GM12891 (cell line): Measurements from ENCODE around the gene CBFB.

Experiments used
- DNase-seq: peaks from one replicate; pipeline ENCODE4 v3.0.0; 2011; ENCODE audit warnings: low spot score; ENCODE audit not compliant: insufficient read length
- FAIRE-seq: peaks from 2 replicates; lab custom pipeline; 2011; peaks lifted over from hg19 to GRCh38; lab: Jason Lieb, UNC
- PAX5 ChIP-seq: IDR thresholded peaks from 2 replicates; pipeline ENCODE4 v1.6.1; 2011; ENCODE audit warnings: low read length, moderate library complexity, mild to moderate bottlenecking; ENCODE audit not compliant: insufficient read depth, severe bottlenecking
- POLR2A ChIP-seq: IDR thresholded peaks from 2 replicates; pipeline ENCODE4 v1.6.1; 2011; ENCODE audit warnings: low read depth, low read length, control low read depth
- POLR2AphosphoS5 ChIP-seq: IDR thresholded peaks from 2 replicates; pipeline ENCODE4 v1.6.1; 2011; ENCODE audit warnings: low read depth, low read length, control low read depth
- POU2F2 ChIP-seq: IDR thresholded peaks from 2 replicates; pipeline ENCODE4 v1.6.1; 2011; ENCODE audit warnings: low read depth, mild to moderate bottlenecking, control low read depth, low read length, moderate library complexity
- SPI1 ChIP-seq: IDR thresholded peaks from 2 replicates; pipeline ENCODE4 v1.6.1; 2011; ENCODE audit warnings: low read depth, low read length, control low read depth
- TAF1 ChIP-seq: IDR thresholded peaks from 2 replicates; pipeline ENCODE4 v1.6.1; 2011; ENCODE audit warnings: low read depth, low read length, control low read depth

The CBFB gene

DNA sequence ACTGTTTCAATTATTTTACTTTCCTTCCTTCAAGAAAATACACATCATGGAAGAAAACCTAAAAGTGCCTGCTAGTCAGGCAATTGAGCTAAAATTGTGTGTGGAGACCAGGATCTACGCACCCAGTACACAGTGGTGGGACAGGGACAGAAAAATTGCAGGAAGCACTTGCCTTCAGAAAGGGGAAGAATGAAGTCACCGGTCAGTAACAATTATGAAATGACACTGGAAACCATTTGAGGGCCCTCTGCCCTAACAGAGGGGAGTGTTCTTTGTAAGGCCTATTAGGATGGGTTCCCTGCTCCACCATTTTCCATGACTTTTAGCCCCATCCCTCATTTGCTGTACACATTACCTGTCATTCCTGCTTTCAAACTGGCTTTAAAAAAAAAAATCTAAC is 76.3 kb downstream of the CBFB start:
- FAIRE-seq (no peak), DNase-seq (no peak)
- no peak for TF ChIP-seq PAX5
- no peak for TF ChIP-seq SPI1
- no peak for TF ChIP-seq TAF1
- TF ChIP-seq POLR2AphosphoS5, result no peak
- no peak for TF ChIP-seq POLR2A
- TF ChIP-seq POU2F2, result no peak

DNA sequence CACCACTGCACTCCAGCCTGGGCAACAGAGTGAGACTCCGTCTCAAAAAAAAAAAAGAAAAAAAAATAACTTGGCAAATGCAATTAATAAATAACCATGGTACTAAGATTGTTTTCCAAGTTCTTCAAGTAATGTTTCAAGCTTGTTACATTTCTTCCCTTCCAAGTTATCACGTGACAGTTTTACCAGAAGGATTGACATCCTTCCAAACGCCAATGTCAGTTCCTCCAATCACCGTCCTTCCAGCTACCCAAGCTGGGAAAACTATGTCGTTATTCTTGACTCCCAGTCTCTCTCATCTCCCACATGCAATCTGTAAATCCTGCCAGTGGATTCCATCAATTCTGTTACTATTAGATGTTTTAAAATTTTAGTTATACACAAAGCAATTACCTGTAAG is 76.9 kb downstream of the CBFB start:
- DNase-seq (no peak), FAIRE-seq (no peak)
- no peak for TF ChIP-seq PAX5
- no peak for TF ChIP-seq POLR2AphosphoS5
- TF ChIP-seq SPI1, result no peak
- TF ChIP-seq TAF1, result no peak
- TF ChIP-seq POU2F2, result no peak
- no peak for TF ChIP-seq POLR2A

DNA sequence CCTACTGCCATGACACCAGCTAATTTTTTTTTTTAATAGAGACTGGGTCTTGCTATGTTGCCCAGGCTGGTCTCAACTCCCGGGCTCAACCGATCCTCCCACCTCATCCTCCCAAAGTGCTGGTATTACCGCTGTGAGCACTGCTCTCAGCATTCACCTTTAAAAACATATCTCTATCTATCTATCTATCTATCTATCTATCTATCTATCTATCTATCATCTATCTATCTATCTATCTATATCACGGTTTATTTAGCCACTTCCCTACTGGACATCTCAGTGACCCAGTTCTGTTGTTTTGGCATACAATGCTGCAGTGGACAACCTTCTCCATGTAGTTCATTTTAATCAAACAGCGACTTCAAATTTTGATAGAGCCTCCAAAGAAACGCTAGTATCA is 79.5 kb downstream of the CBFB start:
- DNase-seq (no peak), FAIRE-seq (no peak)
- no peak for TF ChIP-seq SPI1

DNA sequence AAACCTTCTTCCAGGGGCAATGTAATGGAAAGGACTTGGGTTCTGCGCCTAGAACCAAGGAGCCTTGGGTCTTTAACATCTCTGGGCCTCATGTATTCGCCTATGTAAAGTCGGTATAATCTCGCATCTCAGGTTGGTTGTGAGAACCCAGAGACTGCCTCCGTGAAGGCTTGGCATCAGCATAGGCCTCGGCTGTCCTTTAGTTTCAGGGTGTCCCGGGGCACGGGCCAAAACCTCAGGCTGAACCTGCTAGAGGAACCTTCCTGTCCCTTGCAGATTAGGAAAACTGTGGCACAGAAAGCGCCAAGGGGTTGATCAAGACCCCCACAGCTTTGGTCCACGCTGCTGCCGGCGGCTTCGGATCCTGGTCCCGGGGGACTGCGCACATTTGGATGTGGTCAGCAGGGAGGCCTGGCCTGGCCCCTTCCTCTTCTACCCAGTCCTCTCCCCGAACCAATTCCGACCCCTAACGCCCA is 80.0 kb downstream of the CBFB start:
- no peak for DNase-seq
- no peak for FAIRE-seq
- TF ChIP-seq SPI1, result no peak
- TF ChIP-seq TAF1, result no peak
- TF ChIP-seq PAX5, result no peak
- TF ChIP-seq POU2F2, result no peak
- no peak for TF ChIP-seq POLR2A
- no peak for TF ChIP-seq POLR2AphosphoS5

DNA sequence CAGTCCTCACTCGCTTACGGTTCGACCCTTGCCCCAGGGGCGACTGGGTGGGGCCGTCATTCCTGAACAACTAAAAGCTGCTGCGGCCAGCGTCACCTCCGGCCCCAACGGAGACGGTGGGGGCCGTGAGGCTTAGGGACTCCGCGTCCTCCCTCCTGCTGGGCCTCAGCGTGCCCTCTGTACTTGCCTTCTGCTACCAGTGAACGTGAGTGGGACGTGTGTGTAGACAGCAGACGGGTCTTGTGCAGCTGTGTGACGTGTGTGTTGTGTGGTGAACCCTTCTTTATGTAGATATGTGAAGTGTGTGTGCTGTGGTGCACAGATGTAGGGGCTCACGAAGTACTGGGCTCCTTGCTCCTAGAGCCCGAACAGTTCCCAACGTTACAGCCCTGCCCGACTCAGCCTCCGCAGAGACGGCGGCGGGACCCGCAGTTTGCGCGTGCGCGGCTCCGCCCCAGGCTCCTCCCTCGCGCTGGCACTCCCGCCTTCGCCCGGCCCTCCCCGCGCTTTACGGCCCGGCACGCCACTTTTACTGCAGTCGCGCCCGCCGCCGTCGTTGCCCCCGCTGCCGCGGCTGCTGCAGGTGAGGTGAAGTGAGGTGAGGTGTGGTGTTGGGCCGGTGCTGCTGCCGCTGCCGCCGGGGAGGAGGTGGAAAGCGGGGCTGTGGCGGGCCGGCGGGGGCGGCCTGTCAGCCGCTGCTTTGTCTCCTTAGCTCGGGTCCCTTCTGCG is 80.6 kb downstream of the CBFB start, which contains the start of gene PHAF1:
Gene PHAF1, plus strand, starts transcription at position 535 of the 729 bp plus-strand sequence. CDS start 235 bp downstream, outside the sequence.
- peak; percentile 98 for DNase-seq
- FAIRE-seq, result peak; percentile 98
- TF ChIP-seq POU2F2 (0 out of 2 replicates have a peak, but pooled peaks have one; percentile 39), PAX5 (no peak), SPI1 (no peak), POLR2A (no peak)

DNA sequence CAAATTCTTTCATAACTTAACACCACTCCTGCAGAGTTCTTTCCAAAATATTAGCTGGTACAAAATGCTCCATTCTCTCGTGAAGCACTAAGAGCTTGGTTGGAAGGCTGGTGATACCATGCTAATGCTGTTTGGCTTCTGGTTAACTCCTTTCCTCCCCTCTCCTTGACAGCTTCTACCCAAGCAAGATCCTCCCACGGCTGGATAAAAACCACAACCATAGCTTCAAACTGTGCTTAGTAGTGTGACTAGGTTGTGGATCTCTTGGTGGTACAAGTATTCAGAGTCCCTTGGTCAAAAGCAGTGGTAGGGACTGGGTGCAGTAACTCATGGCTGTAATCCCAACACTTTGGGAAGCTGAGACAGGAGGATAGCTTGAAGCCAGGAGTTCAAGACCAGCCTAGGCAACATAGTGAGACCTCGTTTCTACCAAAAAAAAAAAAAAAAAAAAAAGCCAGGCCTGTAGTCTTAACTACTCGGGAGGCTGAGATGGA is 83.0 kb downstream of the CBFB start:
- FAIRE-seq (no peak), DNase-seq (no peak)
- TF ChIP-seq TAF1, result no peak

DNA sequence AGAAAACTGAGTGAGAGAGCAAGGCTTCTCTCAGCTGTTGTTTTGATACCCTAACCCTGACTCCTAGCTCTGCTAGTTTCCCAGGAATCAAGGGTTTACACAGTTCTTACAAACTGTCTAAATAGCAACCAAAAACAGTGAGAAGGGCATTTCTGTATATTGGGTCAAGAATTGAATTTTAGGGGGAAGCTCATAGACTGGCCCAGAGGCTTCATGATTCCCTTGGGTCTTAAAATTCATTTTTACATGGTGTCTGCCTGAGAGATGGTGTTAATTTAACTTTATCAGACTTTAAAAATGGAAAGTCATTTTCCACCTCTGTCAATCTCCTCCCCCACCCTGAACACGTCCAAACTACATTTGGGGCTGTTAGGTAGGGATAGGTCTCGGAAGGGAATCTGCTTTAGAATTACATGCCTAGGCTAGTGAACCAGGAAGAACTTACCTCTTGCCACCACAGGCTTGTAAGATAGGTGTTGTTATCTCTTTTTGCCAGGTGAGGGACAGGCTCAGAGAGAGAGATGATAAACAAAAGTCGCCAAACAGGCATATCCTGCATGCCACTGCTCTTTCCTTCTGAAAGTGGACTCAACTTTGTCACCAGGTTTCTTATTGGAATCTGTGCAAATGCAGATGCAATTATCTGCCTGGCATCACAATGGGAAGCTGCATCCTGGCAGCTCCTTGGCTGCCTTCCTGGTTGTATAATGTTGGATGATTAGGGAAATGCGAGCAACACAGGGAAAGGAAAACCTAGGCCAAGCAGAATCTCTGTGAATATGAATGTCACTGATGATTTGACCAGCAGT is 83.8 kb downstream of the CBFB start:
- no peak for FAIRE-seq

DNA sequence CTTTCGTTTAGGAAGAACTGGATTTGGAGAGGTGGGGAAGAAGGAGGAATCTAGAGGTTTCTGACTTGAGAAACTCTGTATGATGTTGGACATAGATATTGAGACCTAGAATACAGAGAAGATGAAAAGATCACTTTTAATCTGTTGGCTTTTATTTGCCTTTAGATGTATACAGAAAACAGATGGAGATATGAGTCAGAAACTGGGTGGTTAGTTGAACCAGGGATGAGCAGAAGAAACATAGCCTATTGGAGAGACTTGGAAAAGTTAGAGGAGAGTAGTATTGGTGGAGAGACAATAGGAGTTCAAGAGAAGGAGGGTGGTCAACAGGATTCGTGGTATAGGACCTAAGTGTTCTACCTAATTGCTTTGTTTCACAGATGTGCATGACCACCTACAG is 85.8 kb downstream of the CBFB start:
- FAIRE-seq (no peak), DNase-seq (no peak)
- TF ChIP-seq POU2F2 (no peak), POLR2A (no peak), POLR2AphosphoS5 (no peak), TAF1 (no peak)

More for the DNA sequence above, 83.8 kb downstream of the CBFB start:
- TF ChIP-seq POU2F2 (no peak), POLR2A (no peak), PAX5 (no peak), SPI1 (no peak), POLR2AphosphoS5 (no peak), TAF1 (no peak)
- DNase-seq, result no peak

DNA sequence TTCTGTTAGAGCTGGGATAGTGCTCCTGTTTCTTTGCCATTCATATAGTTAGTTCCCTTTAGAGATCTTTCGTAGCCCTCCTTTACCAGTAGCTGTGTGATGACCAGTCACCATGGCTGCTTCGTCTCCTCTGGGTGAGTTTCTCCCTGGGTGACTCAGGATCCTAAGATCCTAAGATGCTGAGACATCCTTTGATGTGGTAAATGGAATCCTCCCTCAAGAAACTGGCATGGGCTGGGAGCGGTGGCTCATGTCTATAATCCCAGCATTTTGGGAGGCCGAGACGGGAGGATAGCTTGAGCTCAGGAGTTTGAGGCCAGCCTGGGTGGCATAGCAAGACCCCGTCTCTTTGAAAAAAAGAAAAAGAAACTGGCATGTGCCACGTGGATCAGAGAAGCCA is 86.7 kb downstream of the CBFB start:
- DNase-seq (no peak), FAIRE-seq (no peak)
- TF ChIP-seq PAX5 (no peak), POLR2A (no peak)
